IMR-90 (cell line): ENCODE measurements around the gene TIGD1.

Source experiments
- BHLHE40 ChIP-seq: fragments of 150-350 bp; IDR thresholded peaks from 2 replicates; pipeline ENCODE4 v1.6.1; 2016; ENCODE audit warnings: mild to moderate bottlenecking, low read depth, low read length
- CTCF ChIP-seq: conservative IDR thresholded peaks from 2 replicates; pipeline ENCODE4 v1.5.1; 2012; ENCODE audit warnings: mild to moderate bottlenecking, low read depth, low read length, improper control_type of control experiment
- ELK1 ChIP-seq: fragments of 150-350 bp; IDR thresholded peaks from 2 replicates; pipeline ENCODE4 v1.6.1; 2016; ENCODE audit warnings: low read depth, mild to moderate bottlenecking, low read length, moderate library complexity, borderline replicate concordance
- MAFK ChIP-seq: IDR thresholded peaks from 2 replicates; pipeline ENCODE4 v1.6.1; 2012; ENCODE audit warnings: low read depth, low read length, improper control_type of control experiment
- MXI1 ChIP-seq: IDR thresholded peaks from 2 replicates; pipeline ENCODE4 v1.6.1; 2012; ENCODE audit warnings: low read depth, mild to moderate bottlenecking, low read length, moderate library complexity, borderline replicate concordance
- NFE2L2 ChIP-seq: fragments of 150-350 bp; IDR thresholded peaks from 2 replicates; pipeline ENCODE4 v1.6.1; 2016; ENCODE audit warnings: low read depth, mild to moderate bottlenecking, low read length
- POLR2A ChIP-seq: IDR thresholded peaks from 2 replicates; pipeline ENCODE4 v1.6.1; 2012; ENCODE audit warnings: mild to moderate bottlenecking, low read depth, low read length
- RAD21 ChIP-seq: IDR thresholded peaks from 2 replicates; pipeline ENCODE4 v1.6.1; 2012; ENCODE audit warnings: low read length, improper control_type of control experiment
- SMC3 ChIP-seq: fragments of 150-350 bp; IDR thresholded peaks from 2 replicates; pipeline ENCODE4 v1.6.1; 2016; ENCODE audit warnings: low read depth, mild to moderate bottlenecking, antibody characterized with exemption, low read length, moderate library complexity
- TF ChIP-seq, protein P1 (sequence below): fragments of 150-350 bp; IDR thresholded peaks from 2 replicates; pipeline ENCODE4 v1.6.1; 2017; ENCODE audit warnings: mild to moderate bottlenecking, antibody characterized with exemption, low read length, low read depth

DNA sequence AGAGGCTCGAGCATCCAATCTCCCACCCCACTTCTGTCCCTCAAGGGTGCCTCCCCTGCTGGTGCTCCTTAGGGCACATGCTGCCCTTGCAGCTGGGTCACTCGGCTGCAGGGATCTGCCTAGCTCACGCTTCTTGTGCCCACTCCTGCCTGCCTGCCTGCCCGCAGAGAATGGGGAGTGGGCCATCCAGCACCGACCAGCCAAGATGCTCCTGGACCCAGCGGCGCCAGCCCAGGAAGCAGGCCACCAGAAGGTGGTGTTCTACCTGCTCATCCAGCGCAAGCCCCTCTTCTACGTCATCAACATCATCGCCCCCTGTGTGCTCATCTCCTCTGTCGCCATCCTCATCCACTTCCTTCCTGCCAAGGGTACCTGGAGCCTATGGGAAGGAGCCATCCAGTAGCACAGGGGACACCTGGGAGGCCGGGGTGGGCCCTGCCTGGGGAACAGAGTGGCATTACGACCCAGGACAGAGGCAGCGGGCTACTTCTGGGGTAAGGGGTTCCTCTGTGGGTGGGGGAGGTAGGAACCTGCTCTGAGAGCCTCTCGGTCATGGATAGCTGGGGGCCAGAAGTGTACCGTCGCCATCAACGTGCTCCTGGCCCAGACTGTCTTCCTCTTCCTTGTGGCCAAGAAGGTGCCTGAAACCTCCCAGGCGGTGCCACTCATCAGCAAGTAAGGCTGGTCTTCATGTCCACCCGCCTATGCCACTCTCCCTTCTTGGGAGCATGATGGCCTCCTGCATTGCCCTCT lies 7.5 kb downstream of the TIGD1 start:
- TF ChIP-seq CTCF (no peak), POLR2A (no peak), SMC3 (no peak), BHLHE40 (no peak), ELK1 (no peak), NFE2L2 (no peak), MAFK (no peak), RAD21 (no peak), MXI1 (no peak)
- TF ChIP-seq, protein P1, sequence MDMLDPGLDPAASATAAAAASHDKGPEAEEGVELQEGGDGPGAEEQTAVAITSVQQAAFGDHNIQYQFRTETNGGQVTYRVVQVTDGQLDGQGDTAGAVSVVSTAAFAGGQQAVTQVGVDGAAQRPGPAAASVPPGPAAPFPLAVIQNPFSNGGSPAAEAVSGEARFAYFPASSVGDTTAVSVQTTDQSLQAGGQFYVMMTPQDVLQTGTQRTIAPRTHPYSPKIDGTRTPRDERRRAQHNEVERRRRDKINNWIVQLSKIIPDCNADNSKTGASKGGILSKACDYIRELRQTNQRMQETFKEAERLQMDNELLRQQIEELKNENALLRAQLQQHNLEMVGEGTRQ, result no peak
